HG02763 (cell line): ENCODE results near the gene USF1.

ENCODE experiments used
- ATAC-seq: cut with Tn5 transposase; IDR thresholded peaks from one replicate; pipeline ENCODE4 v1.9.1; 2021; ENCODE audit warnings: mild to moderate bottlenecking, moderate library complexity; ENCODE audit not compliant: unreplicated experiment

Gene USF1

GRCh38 chr1:161045736-161046604 lies at the start of gene USF1:
Gene USF1 (minus strand): TSS chr1:161045977. CDS start chr1:161043275, 2,702 bp downstream.
- peak; percentile 61 for ATAC-seq

GRCh38 chr1:161095230-161095629 lies 49.5 kb upstream of the USF1 start:
- no peak for ATAC-seq

- no peak for ATAC-seq
These were observed 48.7 kb upstream of the USF1 start for GRCh38 chr1:161094481-161094880.

GRCh38 chr1:161092621-161093028 lies 46.8 kb upstream of the USF1 start:
- no peak for ATAC-seq

GRCh38 chr1:161091796-161092507 lies 46.2 kb upstream of the USF1 start:
- no peak for ATAC-seq

- ATAC-seq, result no peak
These were observed 45.3 kb upstream of the USF1 start for GRCh38 chr1:161091093-161091492.

- ATAC-seq, result no peak
These were observed 44.8 kb upstream of the USF1 start for GRCh38 chr1:161090617-161091016.

- ATAC-seq, result no peak
These were observed 44.2 kb upstream of the USF1 start for GRCh38 chr1:161089938-161090337.

- ATAC-seq, result no peak
These were observed 43.6 kb upstream of the USF1 start, which contains the start of gene NECTIN4 for GRCh38 chr1:161089251-161089924. Gene NECTIN4 (minus strand): TSS chr1:161089558. CDS start chr1:161089296, 262 bp downstream.

GRCh38 chr1:161088587-161089110 lies 42.9 kb upstream of the USF1 start:
- no peak for ATAC-seq

GRCh38 chr1:161086457-161086856 lies 40.7 kb upstream of the USF1 start:
- ATAC-seq, result no peak

- ATAC-seq, result no peak
These were observed 39.4 kb upstream of the USF1 start for GRCh38 chr1:161085165-161085564.

GRCh38 chr1:161084597-161084988 lies 38.8 kb upstream of the USF1 start:
- no peak for ATAC-seq

- no peak for ATAC-seq
These were observed 38.2 kb upstream of the USF1 start for GRCh38 chr1:161083748-161084596.

GRCh38 chr1:161082996-161083747 lies 37.4 kb upstream of the USF1 start:
- no peak for ATAC-seq

GRCh38 chr1:161082483-161082882 lies 36.7 kb upstream of the USF1 start:
- ATAC-seq, result no peak

- no peak for ATAC-seq
These were observed 35.7 kb upstream of the USF1 start for GRCh38 chr1:161081519-161081918.

- no peak for ATAC-seq
These were observed 34.9 kb upstream of the USF1 start for GRCh38 chr1:161080441-161081405.
